Keratinocyte (primary cell): Measurements from ENCODE around the gene SEPTIN5. TPM values are rescaled to one million over a fixed set of nuclear protein-coding genes. Genes with fewer than 3 reads are reported as not detected.

Experiments
- DNase-seq: peaks from one replicate; pipeline ENCODE4 v3.0.0-alpha.2; 2011; ENCODE audit warnings: low read depth, missing footprints, low spot score
- FAIRE-seq: peaks from 2 replicates; lab custom pipeline; 2011; peaks lifted over from hg19 to GRCh38; lab: Jason Lieb, UNC
- H2AFZ ChIP-seq: 2 replicates; pipeline ENCODE4 v1.6.0; 2012; ENCODE audit warnings: low read length, control low read depth, inconsistent platforms; ENCODE audit not compliant: control insufficient read depth
- H3K27ac ChIP-seq: 2 replicates; pipeline ENCODE4 v1.5.1; 2011; ENCODE audit warnings: low read length; ENCODE audit not compliant: control insufficient read depth, insufficient read depth
- H3K27me3 ChIP-seq: 3 replicates; pipeline ENCODE4 v1.6.0; 2011; ENCODE audit warnings: low read length; ENCODE audit not compliant: control insufficient read depth, insufficient read depth; ENCODE audit errors: extremely low read depth
- H3K36me3 ChIP-seq, 2 experiments: 2 replicates in 1 of 2; 3 replicates in 1 of 2; pipeline ENCODE4 v1.5.1; 2011; ENCODE audit warnings: low read length in 2 of 2, mild to moderate bottlenecking in 1 of 2; ENCODE audit not compliant: control insufficient read depth in 2 of 2, insufficient read depth in 2 of 2; ENCODE audit errors: extremely low read depth in 1 of 2
- H3K4me1 ChIP-seq: 3 replicates; pipeline ENCODE4 v1.5.1; 2011; ENCODE audit warnings: low read length; ENCODE audit not compliant: control insufficient read depth, insufficient read depth; ENCODE audit errors: extremely low read depth
- H3K4me2 ChIP-seq: 3 replicates; pipeline ENCODE4 v1.6.0; 2011; ENCODE audit warnings: low read depth, low read length; ENCODE audit not compliant: control insufficient read depth, insufficient read depth; ENCODE audit errors: extremely low read depth
- H3K4me3 ChIP-seq, 3 experiments: fragments of 200-600 bp in 1 of 3; sonication (generic) in 1 of 3; 2 replicates in 2 of 3; 3 replicates in 1 of 3; pipeline ENCODE4 v1.5.1; 2011 to 2016; ENCODE audit warnings: low read length in 3 of 3, mild to moderate bottlenecking in 3 of 3, control low read depth in 2 of 3, inconsistent platforms in 1 of 3, low read depth in 1 of 3, mixed read lengths in 1 of 3, mixed run types in 1 of 3, moderate library complexity in 1 of 3; ENCODE audit not compliant: control insufficient read depth in 2 of 3, insufficient read depth in 2 of 3; ENCODE audit errors: extremely low read depth in 1 of 3
- H3K79me2 ChIP-seq: 2 replicates; pipeline ENCODE4 v1.6.0; 2012; ENCODE audit warnings: low read length; ENCODE audit not compliant: control insufficient read depth, insufficient read depth
- H3K9ac ChIP-seq: 3 replicates; pipeline ENCODE4 v1.6.0; 2011; ENCODE audit warnings: low read length; ENCODE audit not compliant: control insufficient read depth, insufficient read depth; ENCODE audit errors: extremely low read depth
- H3K9me1 ChIP-seq: 3 replicates; pipeline ENCODE4 v1.6.0; 2011; ENCODE audit warnings: low read length; ENCODE audit not compliant: control insufficient read depth, insufficient read depth; ENCODE audit errors: extremely low read depth
- H3K9me3 ChIP-seq: 2 replicates; pipeline ENCODE4 v1.5.1; 2012; ENCODE audit warnings: low read depth, low read length; ENCODE audit not compliant: control insufficient read depth
- H4K20me1 ChIP-seq: 3 replicates; pipeline ENCODE4 v1.6.0; 2011; ENCODE audit warnings: low read length; ENCODE audit not compliant: control insufficient read depth, insufficient read depth; ENCODE audit errors: extremely low read depth
- EZH2 ChIP-seq: IDR thresholded peaks from one replicate; pipeline ENCODE4 v1.6.1; 2012; ENCODE audit warnings: inconsistent platforms, mild to moderate bottlenecking, low read length, moderate library complexity
- dilution Hi-C: fragments of 300-500 bp; cut with MboI; formaldehyde crosslinking; loops from one replicate; pipeline ENCODE4 v1.7.0; 2020; ENCODE audit warnings: low sequenced_read_pairs; ENCODE audit not compliant: extremely low pct_ligation_motif_present
- polyA plus RNA-seq, 5 experiments: library from polyadenylated mRNA; depleted of rRNA in 3 of 5; stranded (reverse) in 3 of 5; stranded (forward) in 1 of 5; unstranded in 1 of 5; fragments of >200 nt; gene quantifications; 1 replicate in 1 of 5; 2 replicates in 3 of 5; 3 replicates in 1 of 5; pipeline versions ENCODE4 v1.2.1 to v1.2.3, GENCODE V29; 2011 to 2012; ENCODE audit warnings: missing spikeins in 2 of 5, low read depth in 1 of 5, low replicate concordance in 1 of 5
- TF ChIP-seq, protein P1 (sequence below), 3 experiments: IDR thresholded peaks in 1 of 3; conservative IDR thresholded peaks in 1 of 3; optimal IDR thresholded peaks in 1 of 3; 2 replicates in 2 of 3; 3 replicates in 1 of 3; pipeline versions ENCODE3 to v1.5.1; 2011; ENCODE audit warnings: low read length in 3 of 3, mild to moderate bottlenecking in 3 of 3, moderate library complexity in 2 of 3, control low read depth in 1 of 3, inconsistent platforms in 1 of 3; ENCODE audit not compliant: insufficient read depth in 2 of 3; ENCODE audit errors: extremely low read depth in 1 of 3

SEPTIN5 gene
- polyA plus RNA-seq, 1 donor (not counting 4 experiments of a cell fraction or from before 2014, with no cell fraction given) = 2.2 TPM

DNA sequence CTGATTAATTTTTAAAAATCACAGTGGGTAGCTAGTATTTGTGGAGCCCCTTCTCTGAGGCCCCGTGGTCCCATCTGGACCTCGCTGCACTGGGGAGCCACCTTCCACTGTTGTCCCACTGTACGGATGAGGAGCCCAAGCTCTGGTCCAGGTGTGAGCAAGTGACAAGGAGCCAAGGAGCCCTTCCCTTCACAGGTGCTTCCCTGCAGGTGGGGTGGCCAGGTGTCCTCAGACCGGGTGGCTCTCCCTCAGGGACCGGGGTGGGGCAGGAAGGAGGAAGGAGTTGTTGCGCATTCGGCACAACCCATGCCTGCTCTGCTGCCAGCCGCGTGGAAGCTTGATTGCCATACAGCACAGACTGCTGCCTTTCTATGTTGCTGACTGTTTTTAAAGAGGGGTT lies 10.4 kb upstream of the SEPTIN5 start:
- Histone ChIP-seq H2AFZ (no peak overlapping the region), H3K4me3 (no peak overlapping the region), H3K9ac (no peak overlapping the region), H3K36me3 (no peaks in the 10 kb centered on the region), H3K9me3 (no peaks in the 10 kb centered on the region), H3K9me1 (no peaks in the 10 kb centered on the region), H3K4me1 (no peaks in the 10 kb centered on the region), H3K79me2 (no peaks in the 10 kb centered on the region), H4K20me1 (no peaks in the 10 kb centered on the region), H3K27ac (no peak overlapping the region), H3K4me2 (no peak overlapping the region), H3K27me3 (peaks cover 25% of the 10 kb centered on the region)
- DNase-seq (no peak), FAIRE-seq (no peak)
- TF ChIP-seq EZH2 = no peak
- TF ChIP-seq, protein P1, sequence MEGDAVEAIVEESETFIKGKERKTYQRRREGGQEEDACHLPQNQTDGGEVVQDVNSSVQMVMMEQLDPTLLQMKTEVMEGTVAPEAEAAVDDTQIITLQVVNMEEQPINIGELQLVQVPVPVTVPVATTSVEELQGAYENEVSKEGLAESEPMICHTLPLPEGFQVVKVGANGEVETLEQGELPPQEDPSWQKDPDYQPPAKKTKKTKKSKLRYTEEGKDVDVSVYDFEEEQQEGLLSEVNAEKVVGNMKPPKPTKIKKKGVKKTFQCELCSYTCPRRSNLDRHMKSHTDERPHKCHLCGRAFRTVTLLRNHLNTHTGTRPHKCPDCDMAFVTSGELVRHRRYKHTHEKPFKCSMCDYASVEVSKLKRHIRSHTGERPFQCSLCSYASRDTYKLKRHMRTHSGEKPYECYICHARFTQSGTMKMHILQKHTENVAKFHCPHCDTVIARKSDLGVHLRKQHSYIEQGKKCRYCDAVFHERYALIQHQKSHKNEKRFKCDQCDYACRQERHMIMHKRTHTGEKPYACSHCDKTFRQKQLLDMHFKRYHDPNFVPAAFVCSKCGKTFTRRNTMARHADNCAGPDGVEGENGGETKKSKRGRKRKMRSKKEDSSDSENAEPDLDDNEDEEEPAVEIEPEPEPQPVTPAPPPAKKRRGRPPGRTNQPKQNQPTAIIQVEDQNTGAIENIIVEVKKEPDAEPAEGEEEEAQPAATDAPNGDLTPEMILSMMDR (optimal IDR thresholded peaks at IDR 0.05 in 1 of 3, IDR thresholded peaks at IDR 0.05 in 1 of 3, conservative IDR thresholded peaks at IDR 0.05 in 1 of 3; ENCODE audit: extremely low read depth in 1 of 3, insufficient read depth in 2 of 3, low read length in 3 of 3) = no peak
- dilution Hi-C loops = no loop called here

DNA sequence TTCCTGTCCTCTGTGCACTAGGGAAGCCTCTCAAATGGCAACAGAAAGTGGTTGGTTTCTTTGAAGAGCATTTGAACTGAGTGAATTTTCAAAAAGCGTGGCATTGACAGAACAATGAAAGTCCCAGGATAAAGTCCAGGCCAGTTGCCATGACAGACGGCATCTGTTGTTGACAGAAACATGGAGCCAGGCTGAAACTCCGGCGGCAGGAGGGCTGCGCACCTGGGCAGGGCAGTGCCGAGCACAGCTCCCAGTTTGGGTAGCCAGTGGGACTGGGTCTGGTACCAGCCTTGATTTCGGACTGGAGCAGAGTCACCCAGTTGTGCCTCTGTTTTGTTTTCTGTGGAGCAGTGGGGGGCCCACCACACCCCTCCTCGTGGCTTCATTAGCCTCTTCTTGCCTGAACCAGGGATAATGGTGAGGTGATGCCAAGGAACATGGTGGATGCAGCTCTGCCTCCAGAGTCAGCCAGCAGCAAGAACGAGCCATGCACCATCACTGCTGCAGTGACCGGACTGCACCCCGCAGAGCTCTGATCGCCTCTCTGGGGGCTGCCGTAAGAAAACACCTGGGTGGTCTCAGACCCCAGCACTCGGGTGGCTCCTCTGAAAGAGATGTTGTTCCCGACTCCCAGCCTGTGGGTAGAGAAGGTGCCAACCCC lies 9.8 kb upstream of the SEPTIN5 start:
- H4K20me1 ChIP-seq = no peaks in the 10 kb centered on the region
- FAIRE-seq (no peak), DNase-seq (no peak)
- H3K4me2 ChIP-seq = no peak overlapping the region
- dilution Hi-C loops = no loop called here
- H3K9me3 ChIP-seq = no peaks in the 10 kb centered on the region
- H3K27me3 ChIP-seq = peaks cover 31% of the 10 kb centered on the region
- H3K79me2 ChIP-seq = no peaks in the 10 kb centered on the region
- no peaks in the 10 kb centered on the region for H3K9me1 ChIP-seq
- no peak overlapping the region for H2AFZ ChIP-seq
- no peaks in the 10 kb centered on the region for H3K4me1 ChIP-seq
- H3K36me3 ChIP-seq = no peaks in the 10 kb centered on the region
- H3K4me3 ChIP-seq = no peak overlapping the region
- no peak overlapping the region for H3K27ac ChIP-seq
- H3K9ac ChIP-seq = no peak overlapping the region
- no peak for TF ChIP-seq EZH2
- TF ChIP-seq, protein P1 (optimal IDR thresholded peaks at IDR 0.05 in 1 of 3, IDR thresholded peaks at IDR 0.05 in 1 of 3, conservative IDR thresholded peaks at IDR 0.05 in 1 of 3; ENCODE audit: extremely low read depth in 1 of 3, insufficient read depth in 2 of 3, low read length in 3 of 3) = no peak
